CD14-positive monocyte (primary cell): ENCODE results near the gene HOXD13. TPM values are rescaled to one million over a fixed set of nuclear protein-coding genes. Genes with fewer than 3 reads are reported as not detected.

Experiments used
- DNase-seq, 3 donors: peaks; one replicate each; pipeline ENCODE4 v3.0.0-alpha.2; 2011 to 2022
- H2AFZ ChIP-seq: 2 replicates; pipeline ENCODE4 v1.6.0; 2012; ENCODE audit warnings: mild to moderate bottlenecking, low read depth, low read length, inconsistent platforms; ENCODE audit not compliant: insufficient read depth, poor library complexity, severe bottlenecking
- H3K27ac ChIP-seq, 2 donors: 1 replicate in 1 of 2; 2 replicates in 1 of 2; pipeline ENCODE4 v1.5.1; 2012 to 2013; ENCODE audit warnings: low read length in 2 of 2, control low read depth in 1 of 2, inconsistent platforms in 1 of 2, low read depth in 1 of 2, mild to moderate bottlenecking in 1 of 2
- H3K27me3 ChIP-seq, 2 donors: one replicate each; pipeline versions ENCODE4 v1.6.0 to v1.6.1; 2011 to 2013; ENCODE audit warnings: low read length in 2 of 2; ENCODE audit not compliant: control insufficient read depth in 2 of 2, insufficient read depth in 2 of 2
- H3K36me3 ChIP-seq, 2 donors: replicated peaks in 1 of 2; 1 replicate in 1 of 2; 2 replicates in 1 of 2; pipeline versions ENCODE4 v1.5.1 to v1.6.1; 2012 to 2013; ENCODE audit warnings: low read length in 2 of 2, control low read depth in 1 of 2, inconsistent platforms in 1 of 2, mild to moderate bottlenecking in 1 of 2; ENCODE audit not compliant: insufficient read depth in 2 of 2, control insufficient read depth in 1 of 2
- H3K4me1 ChIP-seq, 2 donors: 1 replicate in 1 of 2; 2 replicates in 1 of 2; pipeline versions ENCODE4 v1.5.1 to v1.6.1; 2012 to 2013; ENCODE audit warnings: low read length in 2 of 2, control low read depth in 1 of 2, inconsistent platforms in 1 of 2, mild to moderate bottlenecking in 1 of 2, moderate library complexity in 1 of 2; ENCODE audit not compliant: insufficient read depth in 2 of 2, control insufficient read depth in 1 of 2
- H3K4me2 ChIP-seq: replicated peaks from 2 replicates; pipeline ENCODE3; 2012; ENCODE audit warnings: low read length, moderate library complexity, mild to moderate bottlenecking; ENCODE audit not compliant: poor library complexity, severe bottlenecking; ENCODE audit errors: extremely low read depth
- H3K4me3 ChIP-seq, 3 experiments: fragments of 200-600 bp in 1 of 3; sonication (generic) in 1 of 3; replicated peaks in 1 of 3; 1 replicate in 2 of 3; 2 replicates in 1 of 3; pipeline ENCODE4 v1.5.1; 2011 to 2013; ENCODE audit warnings: low read length in 3 of 3, mild to moderate bottlenecking in 3 of 3, control low read depth in 2 of 3, low read depth in 2 of 3, inconsistent platforms in 1 of 3, moderate library complexity in 1 of 3
- H3K79me2 ChIP-seq: 2 replicates; pipeline ENCODE4 v1.6.0; 2012; ENCODE audit warnings: mild to moderate bottlenecking, control low read depth, inconsistent platforms, low read length, moderate library complexity; ENCODE audit not compliant: insufficient read depth
- H3K9ac ChIP-seq: 2 replicates; pipeline ENCODE4 v1.6.0; 2017; ENCODE audit warnings: low read length, mild to moderate bottlenecking; ENCODE audit not compliant: insufficient read depth, poor library complexity, severe bottlenecking
- H3K9me3 ChIP-seq, 2 donors: replicated peaks in 1 of 2; 1 replicate in 1 of 2; 2 replicates in 1 of 2; pipeline versions ENCODE4 v1.5.1 to v1.6.1; 2012 to 2013; ENCODE audit warnings: low read length in 2 of 2, control low read depth in 1 of 2; ENCODE audit not compliant: control insufficient read depth in 1 of 2, insufficient read depth in 1 of 2
- H4K20me1 ChIP-seq: 2 replicates; pipeline ENCODE4 v1.6.0; 2012; ENCODE audit warnings: mild to moderate bottlenecking, low read length, control low read depth, moderate library complexity; ENCODE audit not compliant: insufficient read depth
- H3K27ac Mint-ChIP-seq, 7 donors: one replicate each; pipeline ENCODE4 v1.8.0; 2020; ENCODE audit warnings: mild to moderate bottlenecking in 7 of 7, mixed read lengths in 7 of 7, moderate library complexity in 6 of 7, inconsistent platforms in 2 of 7
- H3K27me3 Mint-ChIP-seq, 3 donors: one replicate each; pipeline ENCODE4 v1.8.0; 2021 to 2022; ENCODE audit warnings: low read depth in 3 of 3, mild to moderate bottlenecking in 3 of 3, mixed read lengths in 3 of 3, moderate library complexity in 3 of 3, inconsistent platforms in 1 of 3
- H3K36me3 Mint-ChIP-seq, 2 donors: one replicate each; pipeline ENCODE4 v1.8.0; 2020; ENCODE audit warnings: mixed read lengths in 2 of 2, inconsistent platforms in 1 of 2, mild to moderate bottlenecking in 1 of 2
- H3K4me1 Mint-ChIP-seq: one replicate; pipeline ENCODE4 v1.8.0; 2020; ENCODE audit warnings: mild to moderate bottlenecking, mixed read lengths
- H3K4me3 Mint-ChIP-seq, 2 donors: one replicate each; pipeline ENCODE4 v1.8.0; 2020; ENCODE audit warnings: mild to moderate bottlenecking in 2 of 2, mixed read lengths in 2 of 2, moderate library complexity in 1 of 2
- H3K9me3 Mint-ChIP-seq, 7 donors: one replicate each; pipeline ENCODE4 v1.8.0; 2020 to 2022; ENCODE audit warnings: mixed read lengths in 7 of 7, mild to moderate bottlenecking in 6 of 7, moderate library complexity in 6 of 7, inconsistent platforms in 2 of 7
- WGBS: methylation state at CpG from one replicate; pipeline ENCODE4 v1.1.5; 2013; ENCODE audit warnings: missing lambda C conversion rate; ENCODE audit not compliant: insufficient coverage; 5-methylcytosine and 5-hydroxymethylcytosine counted together
- intact Hi-C, 2 donors: fragments of 100-400 bp; cut with micrococcal nuclease; formaldehyde crosslinking; loops; one replicate each; pipeline versions ENCODE4 v1.15.0 to v1.15.1; 2023
- polyA plus RNA-seq, 3 donors: library from polyadenylated mRNA; depleted of rRNA in 1 of 3; unstranded in 2 of 3; stranded (reverse) in 1 of 3; fragments of 300-500 nt in 2 of 3; fragments of >200 nt in 1 of 3; fragmentation: Illumina TruSeq in 2 of 3; gene quantifications; 1 replicate in 2 of 3; 2 replicates in 1 of 3; pipeline ENCODE4 v1.2.3, GENCODE V29; 2012 to 2021
- TF ChIP-seq, protein P1 (sequence below): fragments of 200-600 bp; IDR thresholded peaks from one replicate; pipeline ENCODE4 v1.8.0; 2022; ENCODE audit warnings: antibody characterized with exemption, mild to moderate bottlenecking

The HOXD13 gene
- polyA plus RNA-seq, 3 donors, result not detected

DNA sequence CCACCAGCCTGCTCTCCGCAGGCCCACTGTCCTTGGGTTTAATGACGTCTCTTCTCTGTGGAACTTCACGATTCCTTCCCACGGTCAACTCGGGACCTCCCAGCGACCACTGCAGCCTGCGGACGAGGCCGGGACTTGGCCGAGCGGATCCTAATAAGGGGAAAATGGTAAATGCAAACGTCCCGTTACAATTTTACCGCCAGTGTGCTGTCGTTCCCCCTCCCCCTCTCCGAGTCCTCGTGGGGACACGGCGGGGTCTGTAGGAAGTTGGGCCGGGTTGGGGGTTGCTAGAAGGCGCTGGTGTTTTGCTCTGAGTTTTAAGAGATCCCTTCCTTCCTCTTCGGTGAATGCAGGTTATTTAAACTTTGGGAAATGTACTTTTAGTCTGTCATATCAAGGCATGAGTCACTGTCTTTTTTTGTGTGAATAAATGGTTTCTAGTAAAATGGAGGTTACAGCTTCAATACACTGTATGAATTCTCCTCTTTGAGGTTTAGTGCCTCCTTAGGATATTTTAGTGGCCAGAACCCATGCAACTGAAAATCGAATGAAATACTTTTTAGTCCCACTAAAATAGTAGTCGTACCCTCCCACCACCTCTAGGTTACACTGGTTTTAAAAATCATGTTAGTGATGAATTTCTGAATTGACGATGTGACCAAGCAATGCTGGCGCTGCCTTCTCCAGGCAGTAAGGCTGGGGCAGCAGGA is 16.8 kb downstream of the HOXD13 start:
- Histone ChIP-seq H3K9me3 (peaks cover 0 to 67% of the 10 kb centered on the region in 2 donors), H3K36me3 (no peaks in the 10 kb centered on the region), H3K4me1 (peaks cover 6 to 12% of the 10 kb centered on the region in 2 donors), H4K20me1 (no peaks in the 10 kb centered on the region), H3K27me3 (peaks cover 77 to 93% of the 10 kb centered on the region in 2 donors), H3K27ac (no peak overlapping the region), H3K9ac (no peak overlapping the region), H2AFZ (no peak overlapping the region), H3K79me2 (no peaks in the 10 kb centered on the region), H3K4me3 (no peak overlapping the region), H3K4me2 (no peak overlapping the region)
- peaks cover 89 to 98% (median 91%) of the 10 kb centered on the region in 3 donors for H3K27me3 Mint-ChIP-seq
- no peak overlapping the region for H3K27ac Mint-ChIP-seq
- intact Hi-C loops, result no loop called here
- peaks cover 3 to 14% of the 10 kb centered on the region in 2 donors for H3K36me3 Mint-ChIP-seq
- H3K4me3 Mint-ChIP-seq, result peak overlapping the region in 1 of 2 donors; percentile 75
- peaks cover 23% of the 10 kb centered on the region for H3K4me1 Mint-ChIP-seq
- H3K9me3 Mint-ChIP-seq, result peaks cover 0 to 46% (median 28%) of the 10 kb centered on the region in 7 donors
- DNase-seq, result no peak
- TF ChIP-seq, protein P1, sequence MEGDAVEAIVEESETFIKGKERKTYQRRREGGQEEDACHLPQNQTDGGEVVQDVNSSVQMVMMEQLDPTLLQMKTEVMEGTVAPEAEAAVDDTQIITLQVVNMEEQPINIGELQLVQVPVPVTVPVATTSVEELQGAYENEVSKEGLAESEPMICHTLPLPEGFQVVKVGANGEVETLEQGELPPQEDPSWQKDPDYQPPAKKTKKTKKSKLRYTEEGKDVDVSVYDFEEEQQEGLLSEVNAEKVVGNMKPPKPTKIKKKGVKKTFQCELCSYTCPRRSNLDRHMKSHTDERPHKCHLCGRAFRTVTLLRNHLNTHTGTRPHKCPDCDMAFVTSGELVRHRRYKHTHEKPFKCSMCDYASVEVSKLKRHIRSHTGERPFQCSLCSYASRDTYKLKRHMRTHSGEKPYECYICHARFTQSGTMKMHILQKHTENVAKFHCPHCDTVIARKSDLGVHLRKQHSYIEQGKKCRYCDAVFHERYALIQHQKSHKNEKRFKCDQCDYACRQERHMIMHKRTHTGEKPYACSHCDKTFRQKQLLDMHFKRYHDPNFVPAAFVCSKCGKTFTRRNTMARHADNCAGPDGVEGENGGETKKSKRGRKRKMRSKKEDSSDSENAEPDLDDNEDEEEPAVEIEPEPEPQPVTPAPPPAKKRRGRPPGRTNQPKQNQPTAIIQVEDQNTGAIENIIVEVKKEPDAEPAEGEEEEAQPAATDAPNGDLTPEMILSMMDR, result no peak
- 8% methylated on average over 5 of the region's 26 CpGs for WGBS

DNA sequence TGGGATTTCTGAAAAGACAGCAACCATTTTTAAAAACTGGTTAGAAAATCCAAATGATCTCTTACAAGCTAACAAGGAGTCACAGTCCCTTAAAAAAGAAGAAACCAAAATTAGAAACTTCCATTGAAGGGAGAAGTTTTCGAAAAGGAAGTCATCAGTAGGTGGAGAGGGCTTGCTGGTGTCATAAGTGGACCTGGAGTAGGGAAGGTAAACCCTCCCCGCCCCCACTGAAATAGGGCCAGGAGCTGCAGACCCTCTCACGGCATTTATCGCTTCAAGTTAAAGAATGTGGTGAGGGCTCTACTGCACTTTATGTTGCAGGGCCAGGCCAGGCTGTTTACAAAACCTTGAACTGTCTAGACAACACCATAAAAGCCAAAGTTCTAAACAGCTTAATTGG is 17.4 kb downstream of the HOXD13 start:
- peaks cover 6 to 12% of the 10 kb centered on the region in 2 donors for H3K4me1 ChIP-seq
- no CpG with 5 or more reads among the region's 4 CpGs for WGBS
- intact Hi-C loops, result loop anchor here in 1 of 2 donors (5.0 kb wide), 1 partner anchor 33 kb away; no protein-coding TSS in a partner anchor
- no peak for DNase-seq
- Mint-ChIP-seq H3K27ac (no peak overlapping the region), H3K9me3 (peaks cover 0 to 49% (median 24%) of the 10 kb centered on the region in 7 donors), H3K36me3 (peaks cover 3 to 14% of the 10 kb centered on the region in 2 donors), H3K4me1 (peaks cover 20% of the 10 kb centered on the region), H3K27me3 (peaks cover 89 to 98% (median 91%) of the 10 kb centered on the region in 3 donors), H3K4me3 (peak overlapping the region in 1 of 2 donors; percentile 86)
- TF ChIP-seq, protein P1, result no peak
- H3K36me3 ChIP-seq, result no peaks in the 10 kb centered on the region
- no peak overlapping the region for H3K4me3 ChIP-seq
- no peak overlapping the region for H2AFZ ChIP-seq
- H3K4me2 ChIP-seq, result no peak overlapping the region
- peaks cover 77 to 93% of the 10 kb centered on the region in 2 donors for H3K27me3 ChIP-seq
- no peak overlapping the region for H3K9ac ChIP-seq
- no peaks in the 10 kb centered on the region for H4K20me1 ChIP-seq
- no peaks in the 10 kb centered on the region for H3K79me2 ChIP-seq
- peaks cover 0 to 67% of the 10 kb centered on the region in 2 donors for H3K9me3 ChIP-seq
- H3K27ac ChIP-seq, result no peak overlapping the region
